SW480 (cell line): ENCODE data around the gene SNRPA1.

Source experiments
- DNase-seq: peaks from one replicate; pipeline ENCODE4 v3.0.0-alpha.2; 2016; ENCODE audit warnings: low spot score

The SNRPA1 gene

DNA sequence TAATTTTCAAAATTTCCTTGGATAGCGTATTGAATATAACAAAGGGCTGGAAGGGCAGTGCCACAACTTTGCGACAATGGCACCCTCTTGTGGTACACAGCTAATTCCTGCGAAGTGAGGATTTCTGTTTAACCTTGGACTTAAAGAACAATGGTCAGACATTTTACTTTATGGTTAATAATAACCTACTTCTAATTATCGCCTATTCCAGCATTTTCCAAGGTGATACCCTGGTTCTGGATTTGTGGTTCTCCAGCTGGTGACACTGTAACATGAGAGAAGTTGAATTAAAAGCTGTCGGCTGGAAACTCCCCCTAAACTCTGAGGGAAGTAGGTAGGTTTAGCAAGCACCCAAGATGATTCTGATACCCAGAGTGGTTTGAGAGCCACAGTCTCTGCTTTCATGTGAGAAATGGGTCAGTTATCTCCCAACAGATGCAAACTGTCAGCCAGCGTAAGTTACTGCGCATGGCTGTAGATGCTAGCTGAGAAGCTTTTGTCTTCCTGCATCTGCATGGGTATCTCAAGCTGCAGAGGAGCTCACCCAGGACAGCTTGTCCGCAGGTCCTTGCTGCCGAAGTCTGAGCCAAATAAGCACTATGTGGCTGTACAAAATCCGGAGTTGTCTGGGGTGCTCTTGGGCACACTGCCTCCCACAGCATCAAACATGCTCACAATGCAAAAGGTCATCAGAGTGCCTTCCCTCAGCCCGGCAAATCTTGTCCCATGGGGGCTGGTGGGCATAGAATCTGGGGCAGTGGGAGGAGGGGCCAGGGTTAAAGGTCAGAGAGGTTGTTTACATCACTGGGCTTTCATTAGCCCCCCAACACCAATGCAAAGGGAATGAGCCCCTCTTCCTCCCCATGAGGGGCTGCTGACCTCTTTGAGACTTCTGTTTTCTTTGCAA, 36.6 kb downstream of the SNRPA1 start:
- DNase-seq, result peak; percentile 59

DNA sequence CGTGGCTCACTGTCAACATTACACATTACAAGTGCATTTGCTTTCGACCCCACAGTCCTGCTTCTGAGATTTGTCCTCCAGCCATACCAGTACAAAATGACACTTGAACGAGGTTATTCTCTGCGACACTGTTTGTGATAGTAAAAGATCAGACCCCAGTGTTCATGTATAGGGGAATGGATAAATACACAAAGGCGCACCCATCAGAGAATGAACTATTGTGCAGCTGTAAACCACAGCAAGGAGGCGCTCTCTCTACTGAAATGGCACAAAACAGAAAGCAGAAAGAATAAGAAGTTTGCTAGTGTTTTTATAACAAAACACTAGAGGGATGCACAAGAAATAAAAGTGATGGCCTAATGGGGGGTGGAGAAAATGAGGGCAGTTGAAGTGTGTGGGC, 38.3 kb downstream of the SNRPA1 start:
- peak; percentile 26 for DNase-seq

DNA sequence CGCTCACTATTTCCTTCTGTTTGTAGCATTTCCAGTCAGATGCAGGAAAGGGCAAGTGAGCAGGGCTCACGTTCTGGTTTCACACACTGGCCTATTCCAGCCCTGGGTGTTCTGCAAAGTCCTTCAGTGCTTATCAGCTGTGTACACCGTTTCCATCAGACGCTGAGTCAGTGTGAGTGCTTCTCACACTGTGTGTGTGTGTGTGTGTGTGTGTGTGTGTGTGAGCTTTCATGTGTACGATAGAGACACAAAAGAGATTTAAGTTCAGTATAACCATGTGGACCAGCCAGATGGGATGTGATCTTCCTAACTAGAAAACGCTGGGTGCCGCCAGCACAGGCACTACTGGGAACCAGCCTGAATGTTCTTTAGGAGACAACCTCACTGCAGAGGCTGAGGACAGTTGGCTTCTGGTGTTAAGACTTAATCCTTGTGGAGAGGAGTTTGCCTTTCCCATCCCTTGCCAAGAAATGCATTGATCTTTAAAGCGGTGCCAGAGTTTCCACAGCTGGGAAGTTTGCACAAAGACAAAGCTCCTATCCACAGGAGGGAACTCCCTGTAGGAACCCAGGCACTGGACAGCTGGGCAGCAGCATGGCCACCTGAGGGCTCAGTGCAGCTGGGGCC, 39.3 kb downstream of the SNRPA1 start:
- no peak for DNase-seq

DNA sequence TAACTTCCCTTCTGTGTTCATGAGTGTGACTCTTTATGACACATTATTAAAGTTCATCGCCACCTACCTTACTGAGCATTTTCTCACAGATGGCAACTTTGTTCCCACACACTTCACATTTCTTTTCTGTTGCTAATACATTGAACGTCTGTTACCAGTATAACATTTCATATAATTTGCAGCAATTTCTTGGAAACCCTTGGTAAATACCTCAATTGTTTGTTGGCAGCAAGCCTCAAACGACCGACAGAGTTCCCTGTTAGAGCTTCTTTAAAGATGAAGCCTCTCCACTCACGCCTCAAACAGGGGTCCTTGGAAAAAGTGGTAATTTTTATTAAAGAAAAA, 40.0 kb downstream of the SNRPA1 start:
- no peak for DNase-seq

DNA sequence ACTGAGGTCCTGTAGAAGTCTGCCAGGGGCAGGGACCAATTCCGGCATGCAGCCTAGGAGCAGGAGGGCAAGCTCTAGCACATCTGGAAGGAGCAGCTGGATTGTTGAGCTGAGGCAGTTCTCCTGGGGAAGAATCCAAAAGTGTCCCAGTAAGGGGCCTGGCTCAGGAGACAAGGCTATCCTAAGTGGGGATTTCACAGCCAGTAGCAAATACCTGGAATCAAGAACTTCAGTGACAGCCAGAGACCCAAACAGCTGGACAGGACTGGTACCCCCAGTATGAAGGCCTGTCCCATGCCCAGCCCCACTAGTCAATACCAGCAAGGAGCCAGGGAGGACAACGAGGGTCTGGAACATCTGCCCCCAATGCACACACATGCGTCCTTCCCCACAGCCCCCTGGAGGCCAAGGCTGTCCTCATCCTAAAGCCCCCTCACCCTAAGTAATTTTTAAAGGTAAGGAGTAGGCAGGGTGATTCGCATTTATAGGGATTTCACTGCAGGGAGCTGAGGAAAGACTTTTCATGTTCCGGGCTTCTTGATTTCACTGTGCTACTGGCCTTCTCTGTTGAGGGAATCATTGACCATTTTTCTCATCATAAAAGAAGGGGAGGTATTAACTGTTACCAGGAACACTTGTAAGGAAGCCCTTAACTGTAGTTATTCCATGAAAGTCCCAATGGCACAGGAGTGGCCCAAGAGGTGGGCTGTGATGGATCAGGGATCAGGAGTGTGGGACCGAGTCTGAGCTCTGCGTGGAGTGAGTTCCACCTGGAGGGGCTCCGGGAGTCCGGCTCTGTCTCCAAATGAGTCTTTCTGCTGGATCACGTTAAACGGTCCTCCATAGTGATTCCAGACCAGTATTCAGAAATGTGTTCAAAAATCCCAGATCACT, 40.6 kb downstream of the SNRPA1 start:
- DNase-seq, result no peak

DNA sequence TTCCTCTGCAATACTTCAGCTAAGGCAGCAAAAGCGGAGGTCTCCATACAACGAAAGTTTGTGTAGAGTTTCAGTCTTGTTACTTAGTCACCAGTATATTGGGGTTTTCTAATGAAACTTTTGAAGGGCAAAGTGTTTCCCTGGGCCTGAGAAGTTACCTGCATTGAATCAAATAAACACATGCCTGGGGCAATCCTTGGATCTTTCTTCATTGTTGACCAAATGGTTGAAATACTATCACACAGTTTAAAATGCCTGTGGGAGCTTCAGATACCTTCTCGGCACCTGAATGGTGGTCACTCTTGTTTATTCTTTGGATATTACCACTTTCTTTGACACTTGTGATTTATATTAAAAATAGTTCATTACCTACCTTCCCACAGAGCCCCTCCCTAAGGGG, 42.2 kb downstream of the SNRPA1 start:
- no peak for DNase-seq

DNA sequence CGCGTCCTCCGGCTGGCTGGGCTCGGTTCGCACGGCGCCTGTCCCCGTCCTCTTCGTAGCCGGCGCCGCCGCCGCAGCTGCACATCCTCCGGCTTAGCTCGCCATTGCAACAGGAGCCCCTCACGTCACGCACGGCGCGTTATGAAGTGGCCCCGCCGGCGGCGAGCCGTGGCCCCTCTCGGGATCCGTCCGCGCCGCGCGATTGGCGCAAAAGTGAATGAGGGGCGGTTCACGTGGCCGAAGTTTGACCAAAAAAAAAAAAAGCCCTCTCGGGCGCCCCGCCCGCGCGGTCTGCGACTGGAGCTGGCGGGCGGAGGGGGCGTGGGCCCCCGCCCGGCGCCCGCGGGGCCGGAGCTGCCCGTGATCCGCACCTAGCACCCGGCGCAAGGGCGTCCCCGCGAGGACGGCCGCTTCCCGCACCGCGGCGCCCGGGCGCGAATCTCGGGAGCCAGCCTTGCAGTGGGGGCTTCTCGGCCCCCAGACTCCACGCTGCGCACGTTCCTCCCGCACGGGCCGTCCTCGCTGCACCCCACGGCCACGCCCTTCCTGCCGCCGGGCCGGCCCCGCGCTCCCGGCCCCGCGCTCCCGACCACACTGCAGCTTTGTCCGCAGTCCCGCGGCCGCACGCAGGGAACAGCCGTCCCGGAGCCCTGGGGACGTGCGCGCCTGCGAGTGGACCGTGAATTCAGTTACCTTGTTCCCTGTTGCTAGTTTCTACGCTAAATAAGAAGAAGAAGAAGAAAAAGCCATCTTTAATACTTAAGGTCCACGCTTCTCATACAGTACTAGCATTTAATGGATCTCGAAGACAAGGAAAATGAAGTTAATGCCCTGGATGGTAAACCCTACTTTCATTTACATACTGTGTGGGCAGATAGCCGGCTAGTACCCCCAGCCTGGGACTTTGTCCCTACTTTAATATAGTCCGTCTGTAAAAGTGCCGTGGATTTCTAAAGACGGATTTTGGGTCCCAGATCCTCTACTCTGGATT, 42.9 kb downstream of the SNRPA1 start, which contains the start of gene CHSY1:
TSS of gene CHSY1 (minus strand) at position 219 of the 991 bp plus-strand sequence. CDS start 592 bp downstream, outside the sequence.
- peak; percentile 87 for DNase-seq

DNA sequence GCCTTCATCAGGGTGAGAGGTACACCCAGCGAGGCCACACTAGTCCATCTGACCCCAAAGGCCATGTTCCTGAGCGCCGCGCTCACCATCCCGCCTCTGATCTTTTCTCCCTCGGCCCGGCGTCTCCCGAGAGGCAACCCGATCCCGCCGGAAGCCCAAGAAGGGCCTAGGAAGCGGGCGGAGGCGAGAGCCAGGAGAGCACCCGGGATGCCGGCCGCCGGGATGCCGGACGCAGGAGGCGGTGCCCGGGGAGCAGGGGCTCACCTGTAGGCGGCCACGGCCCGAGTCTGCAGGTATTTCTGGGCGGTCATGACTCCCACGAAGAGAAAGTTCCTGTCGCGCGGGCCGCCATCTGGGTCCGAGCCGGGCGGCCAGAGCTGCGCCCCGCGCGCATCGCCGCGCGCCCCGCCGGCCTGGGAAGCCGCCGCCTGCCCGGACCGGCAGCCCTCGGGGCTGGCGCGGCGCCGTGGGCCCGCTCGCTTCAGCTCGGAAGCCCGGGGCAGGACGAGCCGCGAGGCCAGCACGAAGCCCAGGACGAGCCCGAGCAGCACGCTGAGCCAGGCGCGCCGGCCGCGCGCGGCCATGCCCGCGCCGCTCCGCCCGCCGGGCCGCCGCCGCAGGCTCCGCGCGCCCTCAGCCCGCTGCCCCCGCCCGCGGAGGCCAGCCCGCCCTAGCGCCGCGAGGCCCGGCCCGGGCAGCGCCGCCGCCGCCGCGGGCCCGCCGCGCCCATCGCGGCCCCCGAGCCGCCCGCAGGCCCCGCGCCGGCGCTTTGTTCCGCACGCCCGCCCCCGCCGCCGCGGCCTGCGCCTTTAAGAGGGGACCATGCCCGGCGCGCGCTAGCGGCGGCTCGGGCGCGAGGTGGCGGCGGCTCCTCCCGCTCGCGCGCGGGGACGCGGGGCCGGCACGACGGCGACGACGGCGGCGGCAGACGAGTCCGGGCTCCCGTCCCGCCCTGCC, 43.9 kb downstream of the SNRPA1 start:
- DNase-seq, result peak; percentile 52

DNA sequence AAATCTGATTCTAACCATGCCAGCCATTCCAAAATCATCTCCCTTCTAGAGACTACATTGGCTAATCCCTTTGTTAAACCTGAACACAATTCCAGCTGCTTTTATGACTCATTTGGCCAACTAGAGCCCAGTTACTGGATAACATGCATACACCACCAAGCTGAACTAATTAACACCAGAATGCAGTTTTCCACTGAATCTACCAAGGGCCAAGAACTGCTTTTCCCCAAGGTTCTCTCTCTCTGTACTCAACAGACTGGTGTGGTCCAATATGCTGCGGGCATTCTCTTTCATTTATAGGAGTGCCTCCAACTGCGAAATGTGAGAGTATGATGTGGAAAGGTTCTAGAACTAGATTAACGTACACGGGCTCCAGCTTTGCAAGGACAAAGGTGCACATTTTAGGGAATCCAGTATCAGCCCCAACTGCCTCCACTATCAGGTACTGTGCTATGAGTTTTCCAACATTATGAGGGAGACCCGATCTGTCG, 44.7 kb downstream of the SNRPA1 start:
- DNase-seq, result peak; percentile 49

DNA sequence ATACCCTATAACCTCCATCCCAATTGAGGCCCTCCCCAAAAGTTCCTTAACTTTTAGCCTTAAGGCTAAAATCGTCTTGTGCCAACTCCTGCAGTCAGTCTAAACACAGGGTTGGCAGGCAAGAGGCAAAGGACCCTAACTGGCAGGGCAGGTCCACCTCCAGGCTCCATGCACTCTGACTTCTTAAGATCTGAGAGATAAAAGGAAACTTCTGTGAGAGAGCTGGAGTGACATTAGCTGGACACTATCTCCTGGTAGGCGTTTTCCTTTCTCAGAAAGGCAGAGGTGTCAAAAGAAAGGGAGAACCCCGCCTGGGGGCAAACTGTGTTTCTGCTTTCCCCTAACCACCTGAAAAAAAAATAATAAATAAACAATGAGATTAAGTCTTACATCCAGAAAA, 46.8 kb downstream of the SNRPA1 start:
- no peak for DNase-seq

DNA sequence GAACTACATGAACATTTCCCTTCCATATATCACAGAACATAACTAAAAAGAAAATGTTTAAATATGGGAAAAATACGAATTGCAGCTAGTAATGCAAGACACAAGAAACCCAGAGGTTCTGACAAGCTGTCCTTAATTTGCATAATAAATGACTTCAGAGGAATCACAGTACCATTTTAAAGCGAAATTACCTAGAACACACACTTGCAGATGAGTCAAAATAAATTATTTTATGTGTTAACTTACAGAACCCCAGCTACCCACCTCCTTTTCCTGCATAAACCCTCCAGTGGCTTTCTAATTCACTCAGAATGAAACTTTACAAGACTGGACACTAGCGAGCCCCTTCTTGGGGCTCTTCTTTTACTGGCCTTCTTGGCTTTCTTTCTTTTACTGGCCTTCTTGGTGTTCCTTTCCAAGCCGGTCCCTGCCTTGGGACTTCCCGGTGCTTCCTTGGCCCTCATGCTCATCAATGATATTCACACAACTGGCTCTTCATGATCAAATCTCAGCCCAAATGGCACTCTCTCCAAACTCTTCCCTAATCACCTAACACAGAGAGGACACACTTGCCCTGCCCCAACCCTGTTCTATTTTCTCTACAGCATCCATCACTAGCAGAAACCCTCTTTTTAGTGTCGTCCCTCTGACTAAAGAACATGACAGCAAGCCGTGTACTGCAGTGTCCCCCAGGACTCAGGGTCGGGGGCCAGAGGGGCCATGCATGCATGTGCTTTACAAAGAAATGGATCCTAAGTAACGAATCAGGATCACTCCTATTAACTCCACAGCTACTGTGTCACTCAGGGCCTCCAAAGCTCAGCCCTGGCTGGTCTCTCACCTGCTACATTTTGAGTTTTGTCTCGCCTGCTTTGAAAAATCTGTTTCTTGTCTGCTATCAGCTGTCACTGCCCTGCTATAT, 48.0 kb downstream of the SNRPA1 start:
- DNase-seq, result no peak

DNA sequence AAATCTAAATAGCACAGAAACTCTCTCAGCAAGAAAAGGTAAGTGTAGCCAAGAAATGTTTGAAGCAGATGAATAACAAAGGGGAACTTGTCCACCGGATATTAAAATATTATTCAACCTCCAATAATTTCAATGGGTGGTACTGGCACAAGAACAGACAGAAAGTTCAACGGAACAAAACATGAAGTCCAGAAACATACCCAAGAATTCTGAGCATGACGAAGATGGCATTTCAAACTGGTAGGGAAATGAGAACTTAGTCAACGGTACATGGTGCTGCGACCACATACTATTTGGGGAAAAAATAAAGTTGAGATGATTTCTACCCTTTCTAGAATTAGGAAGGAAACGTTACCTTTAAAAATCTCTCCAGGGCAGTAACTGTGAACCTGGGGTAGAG, 48.7 kb downstream of the SNRPA1 start:
- DNase-seq, result no peak

DNA sequence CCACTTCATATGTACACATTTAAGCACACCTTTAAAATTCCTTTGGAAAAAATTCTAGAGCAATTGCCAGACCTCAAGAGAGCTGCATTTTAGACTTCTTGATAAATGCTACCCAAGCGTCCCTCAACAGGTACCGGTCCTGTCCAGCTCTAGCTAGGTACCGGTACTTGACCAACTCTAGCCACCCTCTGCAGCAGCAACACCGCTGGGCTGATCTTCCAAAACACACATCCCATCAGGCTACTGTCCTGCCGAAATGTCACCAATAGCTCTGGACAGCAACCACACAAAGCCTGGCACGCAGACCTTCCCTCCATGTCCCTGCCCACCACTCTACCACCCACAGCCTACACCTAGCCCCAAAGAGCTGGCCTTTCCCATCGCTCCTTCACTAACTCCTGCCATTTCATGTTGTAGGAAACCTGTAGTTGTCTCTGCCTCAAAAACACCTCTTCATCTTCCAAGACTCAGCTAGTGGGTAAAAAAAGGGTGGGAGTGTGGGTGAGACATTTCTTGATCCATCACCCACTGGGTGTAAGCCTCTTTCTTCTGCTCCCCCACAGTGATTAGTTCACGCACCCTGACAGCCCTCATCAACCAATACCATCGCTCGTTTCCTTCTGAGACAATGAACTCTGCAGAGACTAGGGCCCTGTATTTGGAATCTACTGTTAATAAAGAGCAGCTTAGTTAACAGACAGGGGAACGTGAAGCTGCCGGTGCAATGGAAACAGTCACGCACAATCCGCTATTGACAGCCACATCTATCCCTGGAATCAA, 50.0 kb downstream of the SNRPA1 start:
- DNase-seq, result no peak

DNA sequence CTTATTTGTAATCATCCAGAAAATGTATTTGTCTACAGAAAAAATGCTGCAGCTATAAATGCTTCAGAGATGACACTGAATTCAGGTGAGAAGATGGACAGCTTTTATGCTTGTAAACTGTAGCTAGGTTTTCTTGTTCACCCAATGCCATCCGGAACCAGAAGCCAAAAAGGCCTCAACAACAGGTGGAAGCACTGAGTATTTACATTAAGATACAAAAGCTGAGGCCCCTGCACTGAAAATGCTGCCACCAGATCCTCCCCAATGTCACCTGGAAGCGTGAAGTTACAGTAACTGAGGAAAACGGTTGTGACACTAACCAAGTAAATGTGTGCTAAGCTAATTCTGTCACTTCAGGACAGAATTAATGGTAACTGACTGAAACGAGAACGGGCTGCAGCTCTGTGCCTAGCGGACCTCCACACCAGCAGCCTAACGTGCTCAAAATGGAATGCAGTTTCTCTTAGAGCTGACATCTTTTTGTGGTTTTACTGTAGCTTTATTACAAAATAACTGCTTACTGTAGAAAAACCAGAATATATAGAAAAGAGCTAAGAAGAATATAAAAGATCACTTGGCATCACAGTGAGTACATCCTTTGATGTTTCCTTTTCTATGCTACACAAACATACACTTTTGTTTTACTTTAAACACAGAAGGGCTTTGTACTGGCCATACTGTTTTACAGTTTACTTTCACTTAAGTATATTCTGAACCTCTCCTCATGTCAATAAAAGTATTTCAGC, 50.8 kb downstream of the SNRPA1 start:
- DNase-seq, result no peak

DNA sequence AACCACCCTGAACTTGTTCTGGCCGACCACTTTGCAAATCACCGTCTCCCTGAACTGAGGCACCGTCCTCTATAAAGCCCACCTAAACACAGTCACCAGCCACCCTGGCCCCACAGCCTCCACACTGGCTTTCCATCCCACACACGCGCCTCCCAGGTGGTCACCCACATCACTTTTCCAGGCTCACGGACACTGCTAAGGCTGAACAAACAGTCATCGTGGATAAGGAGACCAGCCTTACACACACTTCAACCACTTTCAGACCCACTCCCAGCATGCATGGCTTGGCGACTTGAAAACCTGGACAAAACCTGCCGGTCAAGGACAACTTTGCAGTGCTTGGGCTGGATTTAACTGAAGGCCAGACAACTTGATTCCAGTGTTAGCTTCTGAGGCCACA, 51.6 kb downstream of the SNRPA1 start:
- no peak for DNase-seq

DNA sequence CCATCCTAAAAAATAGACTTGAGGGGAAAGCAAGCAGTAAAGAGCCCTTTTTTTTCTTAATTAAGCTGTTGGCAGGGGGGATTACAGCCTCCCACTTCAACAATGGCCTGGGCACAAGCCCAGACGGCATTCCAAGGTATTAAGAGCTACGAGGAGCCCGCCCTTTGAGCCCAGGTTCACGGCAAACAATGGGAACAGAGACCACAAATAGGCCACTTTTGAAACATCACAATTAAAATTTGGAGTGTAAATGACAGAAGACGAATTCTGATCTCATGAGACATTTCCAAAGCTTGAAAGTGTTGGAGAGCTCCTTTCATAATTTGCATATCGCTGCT, 52.1 kb downstream of the SNRPA1 start:
- DNase-seq, result no peak
